GM18511 (cell line): Measurements from ENCODE around the gene DLGAP4.

Experiments
- ATAC-seq: cut with Tn5 transposase; IDR thresholded peaks from one replicate; pipeline ENCODE4 v1.9.1; 2021; ENCODE audit warnings: mild to moderate bottlenecking, moderate library complexity; ENCODE audit not compliant: unreplicated experiment

The DLGAP4 gene

DNA sequence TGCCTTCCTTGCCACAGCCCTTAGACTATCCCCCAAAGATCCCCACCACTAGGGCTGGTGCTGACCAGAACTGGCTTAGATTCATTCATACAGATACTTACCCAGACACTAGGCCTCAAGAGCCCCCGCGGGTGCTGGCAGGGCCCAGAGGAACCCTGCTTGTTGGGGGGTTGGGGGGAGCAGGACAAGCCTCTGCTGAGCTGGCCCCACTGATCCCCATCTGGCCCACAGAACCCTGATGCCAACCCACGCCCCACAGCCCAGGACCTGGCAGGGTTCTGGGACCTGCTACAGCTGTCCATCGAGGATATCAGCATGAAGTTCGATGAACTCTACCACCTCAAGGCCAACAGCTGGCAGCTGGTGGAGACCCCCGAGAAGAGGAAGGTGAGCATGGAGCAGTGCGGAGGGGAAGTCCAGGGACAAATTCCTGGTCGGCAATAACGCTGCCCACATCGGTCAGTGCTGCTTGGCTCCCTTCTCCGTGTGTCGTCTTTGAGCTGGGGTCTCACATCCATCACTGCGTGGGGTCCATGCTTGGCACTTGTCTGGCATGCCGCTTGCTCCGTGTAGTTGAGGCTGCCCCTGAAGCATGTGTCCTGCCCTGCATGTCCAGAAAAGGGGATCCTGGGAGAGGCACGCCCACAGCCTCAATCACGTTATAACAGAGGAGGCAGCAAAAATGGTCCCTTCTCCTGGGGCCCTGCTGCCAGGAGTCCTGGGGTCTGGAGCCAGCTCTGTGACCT, 219.7 kb downstream of the DLGAP4 start:
- ATAC-seq = no peak

DNA sequence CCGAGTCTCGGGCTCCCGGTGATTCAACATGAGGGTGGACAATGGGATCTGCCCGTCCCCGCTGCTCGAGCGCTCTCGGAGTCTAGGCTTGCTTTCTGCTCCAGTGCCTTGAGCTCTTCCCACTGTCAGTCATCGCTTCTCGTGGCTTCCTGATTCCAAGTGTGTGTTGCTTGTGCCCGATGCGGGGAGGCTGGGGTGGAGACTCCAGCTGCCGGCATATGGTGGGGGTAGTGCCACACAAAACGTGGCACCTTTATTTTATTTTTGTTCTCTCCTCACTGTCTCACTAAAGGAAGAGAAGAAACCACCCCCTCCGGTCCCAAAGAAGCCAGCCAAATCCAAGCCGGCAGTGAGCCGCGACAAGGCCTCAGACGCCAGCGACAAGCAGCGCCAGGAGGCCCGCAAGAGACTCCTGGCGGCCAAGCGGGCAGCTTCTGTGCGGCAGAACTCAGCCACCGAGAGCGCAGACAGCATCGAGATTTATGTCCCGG, 220.4 kb downstream of the DLGAP4 start:
- no peak for ATAC-seq

DNA sequence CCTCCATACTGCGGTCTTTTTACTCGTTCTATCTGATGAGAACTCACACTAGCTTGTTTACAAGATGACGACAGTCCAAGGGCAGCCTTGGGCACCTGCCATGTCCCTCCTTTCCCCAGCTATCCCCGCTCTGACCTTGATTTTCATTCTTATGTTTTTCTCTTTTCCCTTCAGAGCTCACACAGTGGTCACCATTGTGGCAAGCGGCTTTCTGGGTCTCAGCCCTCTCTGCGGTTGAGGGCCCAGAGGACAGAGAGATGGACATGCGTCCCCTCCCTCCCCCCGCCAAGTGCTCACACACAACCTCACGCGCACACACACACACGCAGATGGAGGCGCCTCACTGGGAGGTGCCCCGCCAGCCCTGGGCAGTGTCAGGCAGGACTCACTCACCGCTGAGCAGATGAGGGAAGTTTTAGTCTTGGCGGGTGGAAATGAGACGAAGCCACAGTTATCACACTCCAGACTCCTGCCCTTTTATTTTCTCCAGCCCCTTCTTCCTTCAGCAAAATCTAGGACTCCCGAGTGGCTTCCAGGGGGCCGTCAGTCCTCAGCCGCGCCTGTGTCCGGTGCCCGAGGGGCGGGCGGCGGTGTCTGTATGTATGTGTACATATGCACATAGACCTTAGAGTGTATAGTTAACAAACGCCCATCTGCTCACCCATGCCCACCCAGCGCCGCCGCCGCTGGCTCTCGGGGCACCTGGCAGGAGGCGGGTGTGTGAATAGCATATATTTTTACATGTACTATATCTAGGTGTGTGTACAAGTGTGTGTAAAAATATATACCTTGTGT, 221.4 kb downstream of the DLGAP4 start:
- no peak for ATAC-seq

DNA sequence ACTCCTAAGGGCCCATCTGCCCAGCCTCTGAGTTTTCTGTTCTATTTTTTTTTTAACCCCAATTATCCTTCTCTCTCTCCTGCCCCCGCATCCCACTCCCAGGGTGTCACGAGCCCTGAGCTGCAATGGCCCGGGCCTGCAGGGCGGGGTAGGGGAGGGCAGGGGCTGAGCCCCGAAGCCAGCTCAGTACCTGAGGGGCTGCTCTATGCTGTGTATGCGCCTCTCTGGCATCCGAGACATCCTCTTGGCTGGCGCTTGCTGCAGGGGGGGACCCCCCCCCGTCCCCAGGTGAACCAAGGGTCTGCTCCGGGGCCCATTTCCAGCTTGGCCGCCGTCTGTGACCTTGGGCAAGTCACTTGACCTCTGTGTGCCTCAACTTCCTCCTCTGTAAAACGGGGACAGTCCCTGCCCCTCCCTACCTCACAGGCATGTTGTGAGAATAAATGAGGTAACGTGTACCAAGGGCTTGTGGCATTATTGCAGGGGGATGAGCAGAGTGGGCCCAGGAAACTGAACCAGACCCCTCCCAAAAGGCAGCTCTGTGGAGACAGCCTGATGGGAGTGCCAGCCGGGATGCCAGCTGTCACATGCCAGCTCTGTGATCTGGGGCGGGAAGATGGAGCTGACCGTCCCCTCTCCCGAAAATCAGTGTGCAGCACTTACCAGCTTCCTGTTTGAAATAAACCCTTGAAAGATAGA, 222.2 kb downstream of the DLGAP4 start:
- no peak for ATAC-seq

DNA sequence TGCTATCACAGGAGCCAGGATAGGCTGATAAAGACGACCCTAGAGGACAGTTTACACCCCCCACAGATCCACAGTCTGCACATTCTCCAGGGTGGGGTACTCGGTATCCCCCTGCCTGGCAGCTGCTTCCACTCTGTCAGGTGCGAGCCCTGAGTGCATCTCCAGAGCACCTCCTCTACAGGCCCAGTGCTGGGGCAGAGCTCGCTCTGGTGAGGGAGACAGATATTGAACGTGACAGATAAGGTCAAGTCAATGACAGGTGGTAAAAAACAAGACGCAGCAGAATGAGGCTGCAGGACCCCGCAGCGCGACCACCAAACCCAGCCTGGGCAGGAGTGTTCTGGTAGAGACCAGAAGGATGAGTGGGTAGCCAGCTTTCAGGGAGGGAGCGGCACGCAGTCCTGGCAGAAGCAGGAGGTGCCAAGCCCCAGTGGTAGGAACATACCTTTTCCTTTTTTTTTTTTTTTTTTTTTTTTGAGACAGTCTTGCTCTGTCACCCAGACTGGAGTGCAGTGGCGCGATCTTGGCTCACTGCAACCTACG, 222.8 kb downstream of the DLGAP4 start:
- ATAC-seq = no peak

DNA sequence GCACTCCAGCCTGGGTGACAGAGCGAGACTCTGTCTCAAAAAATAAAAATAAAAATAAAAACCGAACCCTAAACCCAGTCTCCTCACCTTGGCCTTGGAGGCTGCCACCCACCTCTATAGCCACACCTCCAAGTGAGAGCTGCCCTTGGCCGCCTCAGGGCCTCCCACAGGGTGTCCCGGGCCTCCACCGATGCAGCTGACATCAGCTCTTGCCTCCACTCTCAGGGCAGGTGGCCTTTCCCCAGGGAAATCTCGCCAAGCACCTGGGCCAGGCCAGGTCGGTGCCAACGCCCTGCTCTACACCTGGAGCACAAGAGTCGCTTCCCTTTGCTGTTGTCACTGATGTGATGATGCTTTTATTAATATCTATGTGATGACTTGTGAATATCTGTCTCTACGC, 226.2 kb downstream of the DLGAP4 start:
- ATAC-seq = no peak

DNA sequence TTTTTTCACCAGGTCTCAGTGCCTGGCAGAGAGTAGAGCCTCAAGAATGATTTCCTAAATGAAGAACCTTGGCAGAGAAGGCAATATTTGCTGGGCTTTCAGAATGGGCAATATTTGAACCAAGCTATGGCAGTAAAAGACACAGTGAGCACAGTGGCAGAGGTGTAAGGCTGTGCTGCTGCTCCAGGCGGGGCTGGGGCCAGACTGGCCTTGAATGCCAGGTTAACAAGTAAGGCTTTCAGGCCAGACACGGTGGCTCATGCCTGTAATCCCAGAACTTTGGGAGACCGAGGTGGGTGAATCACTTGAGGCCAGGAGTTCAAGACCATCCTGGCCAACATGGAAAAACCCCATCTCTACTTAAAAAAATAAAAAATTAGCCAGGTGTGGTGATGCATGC, 226.7 kb downstream of the DLGAP4 start:
- no peak for ATAC-seq

DNA sequence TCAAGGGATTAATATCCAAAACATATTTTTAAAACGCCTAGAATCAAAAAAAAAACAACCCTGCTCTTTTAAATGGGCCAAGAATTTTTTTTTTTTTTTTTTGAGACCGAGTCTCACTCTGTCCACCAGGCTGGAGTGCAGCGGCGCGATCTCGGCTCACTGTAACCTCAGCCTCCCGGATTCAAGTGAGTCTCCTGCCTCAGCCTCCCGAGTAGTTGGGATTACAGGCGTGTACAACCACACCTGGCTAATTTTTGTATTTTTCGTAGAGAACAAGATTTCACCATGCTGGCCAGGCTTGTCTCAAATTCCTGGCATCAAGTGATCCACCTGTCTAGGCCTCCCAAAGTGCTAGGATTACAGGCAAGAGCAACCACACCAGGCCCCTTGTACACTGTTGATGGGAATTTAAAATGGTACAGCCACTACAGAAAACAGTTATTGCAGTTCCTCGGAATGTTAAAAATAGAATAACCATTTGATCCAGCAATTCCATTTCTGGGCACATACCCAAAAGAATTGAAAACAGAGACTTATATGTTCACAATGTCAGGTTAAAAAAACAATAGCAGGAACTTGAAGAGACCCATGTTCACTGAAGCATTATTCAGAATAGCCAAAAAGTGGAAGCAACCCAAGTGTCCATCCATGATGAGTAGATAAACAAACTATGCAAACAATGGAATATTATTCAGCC, 232.0 kb downstream of the DLGAP4 start:
- ATAC-seq = no peak

DNA sequence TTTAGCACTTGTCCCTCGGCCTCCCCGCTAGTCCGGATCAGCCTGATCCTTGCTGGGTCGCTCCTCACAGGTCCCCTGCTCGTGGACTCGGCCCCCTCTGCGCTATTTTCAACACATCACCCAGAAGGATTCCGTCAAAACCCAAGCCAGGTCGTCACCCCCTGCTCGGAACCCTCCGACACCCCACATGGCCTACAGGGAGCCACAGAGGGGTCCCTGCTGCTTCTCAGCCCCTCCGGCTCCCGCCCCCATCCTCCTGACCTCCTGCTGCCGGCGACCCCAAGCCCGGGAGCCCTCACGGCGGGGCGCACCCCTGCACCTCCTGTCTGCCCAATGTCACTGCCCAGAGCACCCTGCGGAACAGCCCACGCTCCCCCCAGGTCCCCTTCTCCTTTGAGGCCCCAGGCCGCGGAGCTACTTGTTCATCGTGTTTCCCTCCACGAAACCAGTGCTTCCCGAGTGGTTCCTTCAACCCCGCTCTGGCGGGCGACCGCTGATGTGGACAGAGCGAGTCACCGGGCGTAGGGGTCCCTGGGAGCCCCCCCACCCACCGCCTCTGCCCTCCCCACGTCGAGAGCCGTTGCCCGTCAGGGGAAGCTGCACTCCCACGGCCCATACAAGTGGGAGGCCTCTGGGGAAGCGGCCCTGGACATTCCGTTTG, 234.5 kb downstream of the DLGAP4 start:
- no peak for ATAC-seq

DNA sequence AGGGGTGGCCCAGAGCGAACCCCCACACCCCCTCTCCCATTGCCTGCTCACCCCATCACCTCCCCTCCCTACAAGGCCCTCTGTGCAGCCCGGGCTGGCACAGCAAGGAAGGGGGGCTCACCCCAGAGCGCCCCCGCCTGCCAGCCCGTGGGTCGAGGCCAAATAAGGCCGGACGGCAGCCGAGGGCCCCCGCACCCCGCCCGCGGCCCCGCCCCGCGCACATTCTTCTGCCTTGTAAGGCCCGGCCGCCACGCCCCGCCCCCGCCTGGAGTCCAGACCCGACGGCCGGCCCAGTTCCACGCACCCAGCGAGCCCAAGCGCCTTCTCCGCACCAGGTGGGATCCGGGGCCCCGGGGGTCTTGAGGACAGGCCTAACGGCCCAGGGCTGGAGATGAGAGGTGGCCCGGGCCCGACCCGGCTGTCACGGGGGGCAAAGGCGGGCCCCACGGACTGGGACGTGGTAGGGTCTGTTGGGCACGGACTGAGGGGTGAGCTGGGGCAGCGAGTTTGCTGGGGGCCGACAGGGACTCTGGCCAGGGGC, 235.2 kb downstream of the DLGAP4 start, which contains the start of gene MYL9:
MYL9 (plus strand) TSS at position 293 of the 541 bp plus-strand sequence. CDS start 3,366 bp downstream, outside the sequence.
- no peak for ATAC-seq

DNA sequence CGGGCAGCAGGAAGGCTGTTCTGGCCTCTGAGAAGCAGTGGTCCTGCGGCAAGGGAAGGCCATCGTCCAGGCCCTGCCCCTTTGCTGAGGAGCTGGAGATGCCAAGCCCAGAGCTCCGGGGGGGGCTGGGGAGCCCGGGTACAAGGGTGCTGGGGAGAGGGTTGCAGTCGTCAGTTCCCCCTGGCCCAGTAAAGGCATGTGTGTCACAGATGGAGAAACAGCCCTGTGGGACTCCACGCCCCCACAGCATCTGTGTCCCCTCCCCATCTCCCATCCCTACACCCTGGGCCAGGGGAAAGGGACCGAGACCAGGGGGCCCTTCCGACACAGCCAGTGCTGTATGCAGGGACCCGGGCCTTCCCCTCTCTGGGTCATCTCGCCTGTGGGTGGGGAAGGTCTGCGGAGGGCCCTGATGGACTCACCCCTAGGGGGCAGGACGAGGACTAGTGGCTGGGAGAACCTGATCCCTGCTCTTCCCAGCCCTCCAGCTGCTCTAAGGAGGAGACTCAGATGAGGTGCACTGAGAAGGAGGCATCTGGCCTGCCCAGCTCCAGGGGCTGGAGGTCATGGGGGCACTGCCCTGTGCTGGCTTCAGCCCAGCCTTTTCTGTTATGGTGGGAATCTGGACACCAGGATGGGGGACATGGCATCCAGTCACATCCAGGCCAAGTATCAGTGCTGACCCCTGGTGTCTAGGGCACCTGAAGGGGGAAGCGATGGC, 235.8 kb downstream of the DLGAP4 start:
- no peak for ATAC-seq

DNA sequence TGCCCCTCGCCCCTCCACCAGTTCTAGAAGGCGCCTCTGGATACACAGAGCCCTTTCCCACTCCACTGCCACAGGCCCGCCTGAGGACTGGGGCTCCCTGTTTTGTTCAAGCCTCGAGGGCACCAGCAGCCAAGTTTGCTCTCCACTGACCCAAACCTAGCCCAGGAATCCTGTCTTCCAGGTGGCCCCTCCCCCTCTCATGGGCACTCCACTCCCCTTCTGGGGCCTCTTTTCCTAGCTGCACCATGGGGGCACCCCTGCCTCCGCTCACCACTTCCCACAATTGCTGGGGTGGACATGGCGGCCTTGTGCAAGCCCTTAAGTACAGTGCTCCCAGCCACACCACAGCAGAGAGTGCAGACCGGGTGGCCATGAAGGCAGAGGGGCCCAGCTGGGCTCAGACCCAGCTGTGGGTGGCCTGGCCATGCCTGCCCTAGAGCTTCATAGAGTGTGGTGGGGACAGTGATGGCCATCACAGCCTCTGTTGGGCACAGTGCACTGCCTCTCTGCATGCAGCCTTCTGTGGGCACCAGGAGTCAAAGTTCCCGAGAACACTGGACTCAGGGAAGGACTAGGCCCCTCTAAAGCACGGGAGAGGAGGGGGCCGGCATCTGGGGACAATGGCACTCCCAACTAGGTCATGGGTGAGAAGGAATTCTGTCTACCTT, 236.5 kb downstream of the DLGAP4 start:
- no peak for ATAC-seq

DNA sequence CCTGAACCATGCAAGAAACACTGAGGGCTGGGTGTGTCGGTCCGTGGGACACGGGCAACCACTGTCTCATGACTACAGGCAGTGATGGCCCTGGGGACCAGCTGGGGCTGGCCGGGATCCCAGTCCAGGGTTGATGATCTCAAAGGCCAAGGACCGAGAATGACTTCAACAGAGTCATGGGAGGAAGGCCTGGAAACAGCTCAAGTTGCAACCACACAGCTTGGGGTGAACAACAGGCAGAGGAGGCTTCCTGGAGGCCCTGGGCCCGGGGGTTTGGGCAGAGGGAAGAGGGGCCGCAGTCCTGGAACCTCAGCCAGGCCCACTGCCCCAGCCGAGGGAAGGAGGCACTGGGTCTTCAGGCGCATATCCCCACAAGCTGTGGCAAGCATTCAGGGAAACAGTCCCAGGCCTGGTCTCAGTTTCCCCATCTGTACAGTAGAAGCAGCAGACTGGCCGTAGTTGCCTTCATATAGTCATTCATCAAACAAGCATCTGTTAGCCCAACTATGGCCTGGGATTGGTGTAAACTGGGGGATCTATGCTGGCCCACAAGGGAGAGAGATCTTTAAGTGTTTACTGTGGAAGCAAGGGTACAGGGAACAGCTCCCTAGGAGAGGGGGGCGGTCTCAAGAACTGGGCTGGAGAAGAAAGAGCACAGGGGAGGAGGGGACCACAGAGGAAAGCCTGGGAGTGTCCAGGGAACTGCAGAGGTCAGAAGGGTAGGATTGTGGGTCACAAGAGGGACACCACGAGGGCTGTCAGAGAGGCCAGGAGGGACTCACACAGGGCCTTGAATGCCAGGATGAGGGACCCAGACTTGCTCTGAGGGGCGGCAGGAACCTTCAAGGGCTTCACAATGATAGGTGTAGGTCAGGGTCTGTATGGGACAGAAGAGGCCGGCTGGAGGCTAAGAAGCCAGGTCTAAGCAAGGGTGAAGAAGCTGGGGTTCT, 237.3 kb downstream of the DLGAP4 start:
- no peak for ATAC-seq

DNA sequence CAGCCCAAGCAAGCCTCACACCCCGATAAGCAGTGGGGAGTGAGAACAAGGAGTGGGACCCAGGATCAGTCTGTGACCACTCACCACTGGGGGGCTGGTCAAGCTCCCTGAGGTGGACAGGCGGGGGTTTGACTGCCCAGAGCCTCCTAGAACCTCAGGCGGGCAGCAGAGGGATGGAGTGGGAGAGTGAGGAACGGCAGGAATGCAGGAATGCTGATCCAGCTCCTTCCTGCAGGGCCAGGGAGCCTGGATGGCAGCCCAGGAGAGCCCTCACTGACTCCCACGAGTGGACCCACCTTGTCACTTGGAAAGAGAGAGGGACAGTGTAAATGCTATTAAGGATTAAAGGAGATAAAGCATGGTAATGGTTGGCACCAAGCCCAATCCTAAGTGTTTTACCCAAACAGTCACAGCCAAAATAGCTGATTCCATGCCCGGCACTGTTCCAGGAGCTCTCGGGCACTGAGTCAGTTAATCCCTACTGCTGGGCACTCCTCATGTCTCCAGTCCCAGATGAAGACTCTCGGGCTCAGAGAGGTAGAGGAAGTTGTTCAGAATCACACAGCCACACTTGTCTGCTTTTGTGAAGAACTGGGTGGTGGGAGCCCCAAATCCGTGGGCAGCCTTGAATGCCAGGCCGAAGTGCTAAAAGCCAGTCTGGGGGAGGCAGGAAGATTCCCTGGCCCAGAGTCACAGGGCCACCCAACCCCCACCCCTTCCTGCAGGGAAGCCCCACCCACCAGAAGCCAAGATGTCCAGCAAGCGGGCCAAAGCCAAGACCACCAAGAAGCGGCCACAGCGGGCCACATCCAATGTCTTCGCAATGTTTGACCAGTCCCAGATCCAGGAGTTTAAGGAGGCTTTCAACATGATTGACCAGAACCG, 238.2 kb downstream of the DLGAP4 start:
- no peak for ATAC-seq

DNA sequence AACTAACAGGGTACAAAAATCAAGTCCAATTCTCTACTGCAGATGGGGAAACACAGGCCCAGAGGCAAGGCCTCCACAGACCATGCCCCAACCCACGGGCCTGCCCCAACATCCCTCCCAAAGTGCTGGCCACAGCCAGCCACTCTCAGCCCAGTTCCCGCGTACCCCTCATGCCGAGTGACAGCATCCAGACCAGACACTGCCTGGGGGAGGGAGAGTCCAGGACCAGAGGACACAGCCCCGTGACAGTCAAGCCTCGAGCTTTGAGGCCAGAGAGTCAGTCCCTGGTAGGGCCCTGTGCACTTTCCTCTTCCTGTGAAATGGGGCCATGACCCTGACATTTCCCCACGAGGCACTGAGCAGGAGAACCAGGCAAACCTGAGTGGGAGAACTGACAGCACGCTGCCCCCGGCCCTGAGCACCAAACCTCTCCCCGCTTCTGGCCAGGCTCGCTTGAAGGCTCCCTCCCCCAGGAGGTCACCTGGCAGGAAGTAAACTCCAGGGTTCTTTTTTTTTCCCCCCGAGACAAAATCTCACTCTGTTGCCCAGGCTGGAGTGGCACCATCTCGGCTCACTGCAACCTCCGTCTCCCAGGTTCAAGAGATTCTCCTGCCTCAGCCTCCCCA, 240.1 kb downstream of the DLGAP4 start:
- no peak for ATAC-seq
